IPS-NIHi11 (cell line): ENCODE data around the gene EDARADD.
"Not testable (repeated sequence)": the region's sequence is repeated elsewhere in the genome, so short reads cannot be mapped to it uniquely, and the experiment has no call there.

ENCODE experiments used
- DNase-seq: peaks from one replicate; pipeline ENCODE4 v3.0.0; 2012; ENCODE audit warnings: mixed read lengths, low spot score

EDARADD gene

DNA sequence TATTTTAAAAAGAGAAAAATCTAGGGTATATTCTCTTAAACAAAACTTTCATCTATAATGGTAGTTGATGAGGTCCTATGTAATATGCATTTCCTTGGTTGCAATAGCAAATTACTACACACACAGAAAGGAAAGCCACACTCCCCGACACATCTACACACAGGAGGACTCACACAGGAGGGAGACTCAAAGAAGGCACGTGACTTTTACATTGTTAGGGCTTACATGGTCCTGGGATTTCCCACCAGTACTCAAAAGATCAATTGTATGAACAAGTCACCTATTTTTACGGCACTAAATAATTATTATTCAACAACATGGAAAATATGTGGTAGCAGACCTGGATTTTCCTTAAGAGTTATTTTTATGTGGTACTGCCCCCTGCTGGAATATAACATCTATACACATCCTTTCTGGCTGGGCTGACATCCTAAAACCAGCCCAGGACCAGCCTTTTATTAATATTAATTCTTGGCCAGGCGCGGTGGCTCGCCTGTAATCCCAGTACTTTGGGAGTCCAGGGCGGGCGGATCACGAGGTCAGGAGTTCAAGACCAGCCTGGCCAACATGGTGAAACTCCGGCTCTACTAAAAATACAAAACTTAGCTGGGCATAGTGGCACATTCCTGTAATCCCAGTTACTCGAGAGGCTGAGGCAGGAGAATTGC, 95.8 kb downstream of the EDARADD start:
- peak; percentile 55 for DNase-seq

DNA sequence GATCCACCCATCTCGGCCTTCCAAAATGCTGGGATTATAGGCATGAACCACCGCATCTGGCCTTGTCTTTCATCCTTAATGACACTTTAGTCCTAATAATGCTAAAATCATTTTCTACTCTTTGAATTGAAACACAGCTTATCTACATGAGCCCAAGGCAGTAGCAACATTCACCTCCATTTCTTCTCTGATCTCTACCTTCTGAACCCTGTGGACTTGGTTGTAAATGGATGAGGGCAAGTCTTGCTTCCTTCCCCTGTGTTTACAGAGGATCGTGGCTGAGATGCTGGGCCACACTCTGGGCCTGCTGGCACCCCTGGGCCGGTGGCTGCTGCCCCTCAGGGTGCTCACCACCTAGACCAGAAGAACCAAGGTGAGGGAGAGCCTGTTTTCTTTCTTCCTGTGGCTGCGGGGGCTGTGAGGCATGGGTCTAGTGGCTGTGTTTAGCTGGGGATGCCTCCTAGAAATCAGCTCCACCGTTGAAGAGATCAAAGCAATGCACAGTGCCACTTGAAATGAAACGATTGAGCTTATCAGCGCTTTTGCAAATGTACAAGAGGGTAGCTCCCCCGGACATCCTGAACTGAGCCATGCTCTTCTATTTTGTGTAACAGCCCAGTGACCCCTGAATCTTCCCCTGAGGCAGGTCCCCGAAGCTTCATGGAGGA, 97.5 kb downstream of the EDARADD start:
- no peak for DNase-seq

DNA sequence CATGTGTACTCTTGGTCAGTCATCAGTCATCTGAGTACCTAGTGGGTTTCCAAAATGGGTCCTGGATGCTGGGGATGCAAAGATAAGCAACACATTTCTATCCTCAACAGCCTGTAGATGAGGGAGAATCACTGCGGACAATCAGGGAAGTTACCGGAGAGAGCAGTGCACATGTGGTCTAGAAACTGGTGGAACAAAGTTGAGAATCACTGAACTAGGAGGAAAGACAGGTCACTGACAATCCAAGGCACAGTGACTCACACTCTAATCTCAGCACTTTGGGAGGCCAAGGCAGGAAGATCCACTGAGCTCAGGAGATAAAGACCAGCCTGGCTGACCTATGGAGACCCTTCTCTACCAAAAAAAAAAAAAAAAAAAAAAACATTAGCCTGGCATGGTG, 98.3 kb downstream of the EDARADD start:
- no peak for DNase-seq

DNA sequence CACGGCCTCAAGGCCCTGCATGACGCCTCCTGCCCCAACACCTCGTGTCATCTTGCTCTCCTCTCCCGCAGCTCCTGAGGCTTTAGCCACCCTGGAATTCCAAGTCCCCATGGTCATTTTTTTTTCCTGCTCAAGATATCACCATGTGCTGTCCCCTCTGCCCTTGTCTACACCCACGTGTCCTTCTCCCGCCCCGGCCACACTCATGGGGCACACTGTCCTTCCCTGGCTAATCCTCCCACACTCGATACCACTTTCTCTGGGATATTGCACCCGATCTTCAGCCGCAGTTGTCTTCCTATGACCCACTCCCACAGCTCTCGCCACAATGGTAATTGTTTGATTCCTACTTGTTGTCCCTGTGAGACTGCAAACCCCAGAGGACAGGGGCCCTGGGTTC, 100.0 kb downstream of the EDARADD start:
- DNase-seq: no peak

GRCh38 chr1:236494586-236495466, 100.7 kb downstream of the EDARADD start:
- DNase-seq: no peak

DNA sequence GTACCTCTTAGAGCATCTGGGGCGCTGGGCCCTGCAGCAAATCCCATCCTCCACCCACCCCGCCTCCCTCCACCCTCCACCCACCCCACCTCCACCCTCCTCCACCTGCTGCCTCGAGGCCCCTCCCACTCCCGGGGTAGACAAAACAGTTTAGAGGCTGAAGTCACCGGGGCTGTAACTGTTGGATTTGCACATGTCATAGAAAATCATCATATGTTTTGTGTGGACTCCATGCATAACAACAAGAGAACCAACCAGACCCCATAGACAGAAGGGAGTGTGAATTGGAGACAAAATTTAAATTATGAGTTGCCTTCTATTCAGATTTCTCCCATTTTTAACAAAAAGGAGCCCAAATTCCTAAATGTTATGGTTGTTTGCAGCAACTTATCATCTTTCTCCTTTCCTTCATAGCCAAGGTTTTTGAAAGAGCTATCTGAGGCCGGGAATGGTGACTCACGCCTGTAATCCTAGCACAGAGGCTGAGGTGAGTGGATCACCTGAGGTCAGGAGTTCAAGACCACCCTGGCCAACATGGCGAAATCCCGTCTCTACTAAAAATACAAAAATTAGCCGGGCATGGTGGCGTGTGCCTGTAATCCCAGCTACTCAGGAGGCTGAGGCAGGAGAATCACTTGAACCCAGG, 101.5 kb downstream of the EDARADD start:
- peak; percentile 68 for DNase-seq

DNA sequence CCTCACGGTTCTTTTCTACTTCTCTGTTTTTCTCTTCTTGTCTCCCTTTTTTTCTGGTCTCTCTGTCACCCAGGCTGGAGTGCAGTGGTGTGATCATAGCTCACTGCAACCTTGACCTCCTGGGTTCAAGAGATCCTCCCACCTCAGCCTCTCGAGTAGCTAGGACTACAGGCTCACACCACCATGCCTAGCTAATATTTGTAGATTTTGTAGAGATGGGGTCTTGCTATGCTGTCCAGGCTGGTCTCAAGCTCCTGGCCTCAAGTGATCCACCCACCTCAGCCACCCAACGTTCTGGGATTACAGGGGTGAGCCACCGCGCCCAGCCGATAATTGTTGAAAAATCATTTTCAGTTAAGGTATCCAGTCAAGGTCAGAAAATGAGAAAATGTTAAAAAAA, 103.8 kb downstream of the EDARADD start:
- DNase-seq: no peak

DNA sequence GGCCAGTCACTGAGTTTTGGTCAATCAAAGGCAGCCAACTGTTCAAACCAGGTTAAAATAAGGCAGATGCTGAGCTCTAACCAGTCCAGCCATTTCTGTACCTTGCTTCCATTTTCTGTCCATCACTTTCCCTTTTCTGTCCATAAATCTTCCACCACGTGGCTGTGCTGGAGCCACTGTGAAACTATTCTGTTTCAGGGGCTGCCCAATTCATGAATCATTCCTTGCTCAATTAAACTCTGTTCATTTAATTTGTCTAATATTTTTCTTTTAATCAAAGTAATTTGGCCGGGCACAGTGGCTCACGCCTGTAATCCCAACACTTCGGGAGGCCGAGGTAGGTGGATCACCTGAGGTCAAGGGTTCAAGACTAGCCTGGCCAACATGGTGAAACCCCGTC, 107.0 kb downstream of the EDARADD start:
- DNase-seq: no peak

GRCh38 chr1:236502579-236502971, 108.5 kb downstream of the EDARADD start:
- no peak for DNase-seq

- DNase-seq: peak; percentile 73
Observed at GRCh38 chr1:236502972-236503639, 109.0 kb downstream of the EDARADD start.

DNA sequence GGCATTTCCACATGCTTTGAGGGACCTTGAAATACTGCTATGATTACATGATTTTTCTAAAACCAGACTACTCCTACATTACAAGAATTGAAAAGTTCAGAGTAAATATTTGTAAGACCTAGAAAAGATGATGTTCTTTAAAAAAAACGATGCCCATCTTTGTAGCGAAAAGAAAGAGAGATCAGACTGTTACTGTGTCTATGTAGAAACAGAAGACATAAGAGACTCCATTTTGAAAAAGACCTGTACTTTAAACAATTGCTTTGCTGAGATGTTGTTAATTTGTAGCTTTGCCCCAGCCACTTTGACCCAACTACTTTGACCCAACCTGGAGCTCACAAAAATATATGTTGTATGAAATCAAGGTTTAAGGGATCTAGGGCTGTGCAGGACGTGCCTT, 110.3 kb downstream of the EDARADD start:
- DNase-seq: not testable (repeated sequence)

DNA sequence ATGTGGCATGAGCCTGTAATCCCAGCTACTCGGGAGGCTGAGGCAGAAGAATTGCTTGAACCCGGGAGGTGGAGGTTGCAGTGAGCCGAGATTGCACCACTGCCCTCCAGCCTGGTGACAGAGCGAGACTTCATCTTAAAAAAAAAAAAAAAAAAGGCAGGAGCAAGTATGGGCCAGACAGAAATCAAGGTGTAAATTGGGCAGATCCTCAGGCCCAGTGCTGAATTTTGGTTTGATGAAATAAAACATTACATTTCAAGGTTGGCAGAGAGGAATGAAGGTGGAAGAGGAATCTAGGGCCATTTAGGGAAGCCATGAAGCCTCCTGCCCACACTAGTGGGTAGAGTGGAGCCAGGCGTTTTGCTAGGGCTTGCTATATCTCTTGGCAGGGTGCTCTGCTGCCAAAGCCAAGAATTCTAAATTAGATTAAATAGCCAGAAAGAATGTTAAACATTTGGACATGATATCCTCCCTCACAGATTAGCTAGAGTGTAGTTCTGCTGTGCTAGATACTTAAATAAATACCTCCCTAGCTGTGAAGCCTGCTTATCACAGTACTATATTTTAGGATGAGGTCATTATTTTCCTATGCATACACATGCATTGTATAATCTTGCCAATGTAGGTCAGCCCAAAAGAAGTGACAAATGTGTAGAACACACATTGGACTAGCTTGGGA, 113.1 kb downstream of the EDARADD start:
- no peak for DNase-seq

GRCh38 chr1:236508593-236509027, 114.5 kb downstream of the EDARADD start:
- DNase-seq: no peak

- no peak for DNase-seq
Observed at GRCh38 chr1:236509203-236509602, 115.1 kb downstream of the EDARADD start.

- DNase-seq: peak; percentile 24
Observed at GRCh38 chr1:236509647-236510401, 115.7 kb downstream of the EDARADD start.

GRCh38 chr1:236511735-236512418, 117.8 kb downstream of the EDARADD start:
- DNase-seq: no peak

- no peak for DNase-seq
Observed at GRCh38 chr1:236514703-236515442, 120.8 kb downstream of the EDARADD start.

DNA sequence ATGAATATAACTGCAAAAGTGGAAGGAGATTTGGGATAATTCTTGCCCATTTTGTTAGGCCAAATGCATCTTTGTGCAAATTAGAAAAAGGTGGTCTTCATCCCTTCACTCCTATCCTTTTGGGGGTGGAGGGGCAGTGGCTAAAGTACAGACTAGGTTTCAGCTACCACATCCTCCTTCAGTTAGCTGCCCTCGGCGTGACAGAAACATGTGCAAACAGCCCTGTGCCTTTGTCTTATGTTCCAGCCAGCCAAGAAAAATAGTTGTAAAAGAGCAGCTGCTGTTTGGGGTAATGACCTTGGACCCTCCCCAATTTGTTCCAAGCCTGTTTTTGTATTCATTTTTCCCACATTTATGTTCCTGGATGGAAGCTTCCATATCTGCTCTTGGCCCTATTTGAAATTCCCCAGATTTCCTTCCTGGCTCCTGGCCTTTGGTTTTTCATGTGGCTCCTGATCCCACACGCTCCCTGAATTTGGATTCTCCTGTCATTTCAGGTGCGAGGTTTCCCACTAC, 121.4 kb downstream of the EDARADD start:
- no peak for DNase-seq
